SU-DHL-6 (cell line): Measurements from ENCODE around the gene INO80C.

ENCODE experiments used
- CTCF ChIP-seq: fragments of 200-600 bp; sonication (generic); IDR thresholded peaks from one replicate; pipeline ENCODE4 v1.5.1; 2017; ENCODE audit warnings: antibody characterized with exemption, mild to moderate bottlenecking, low read length, moderate library complexity; ENCODE audit not compliant: insufficient read depth, poor library complexity, severe bottlenecking
- EZH2phosphoT487 ChIP-seq: fragments of 200-600 bp; sonication (generic), shearing (Covaris generic); conservative IDR thresholded peaks from 2 replicates; pipeline ENCODE4 v1.6.1; 2018; ENCODE audit warnings: mild to moderate bottlenecking, antibody characterized with exemption, low read length, moderate library complexity, mixed read lengths

- TF ChIP-seq CTCF, result no peak
- TF ChIP-seq EZH2phosphoT487, result no peak
Observed at GRCh38 chr18:35458677-35459441, 38.9 kb downstream of the INO80C start.
